GM06990 (cell line): ENCODE data around the gene APC.

ENCODE experiments used
- DNase-seq: peaks from one replicate; pipeline ENCODE4 v3.0.0-alpha.2; 2011; ENCODE audit not compliant: insufficient read length; ENCODE audit errors: extremely low read depth
- H3K27me3 ChIP-seq: replicated peaks from 2 replicates; pipeline ENCODE4 v1.6.0; 2011; ENCODE audit warnings: low read length; ENCODE audit not compliant: control insufficient read depth, insufficient read depth
- H3K36me3 ChIP-seq: 2 replicates; pipeline ENCODE4 v1.5.1; 2011; ENCODE audit warnings: low read length; ENCODE audit not compliant: control insufficient read depth, insufficient read depth
- H3K4me3 ChIP-seq: replicated peaks from 2 replicates; pipeline ENCODE4 v1.5.1; 2011; ENCODE audit warnings: low read depth, mild to moderate bottlenecking, control low read depth, low read length
- CTCF ChIP-seq: IDR thresholded peaks from 2 replicates; pipeline ENCODE4 v1.5.1; 2011; ENCODE audit warnings: low read length, control low read depth, mild to moderate bottlenecking, inconsistent platforms; ENCODE audit not compliant: insufficient read depth, poor library complexity, severe bottlenecking

The APC gene

GRCh38 chr5:112692472-112692871 lies 45.2 kb upstream of the APC start:
- TF ChIP-seq CTCF = no peak
- Histone ChIP-seq H3K27me3 (no peaks in the 10 kb centered on the region), H3K4me3 (no peak overlapping the region), H3K36me3 (no peaks in the 10 kb centered on the region)
- DNase-seq = no peak

- no peak for DNase-seq
- Histone ChIP-seq H3K27me3 (no peaks in the 10 kb centered on the region), H3K36me3 (no peaks in the 10 kb centered on the region), H3K4me3 (no peak overlapping the region)
- no peak for TF ChIP-seq CTCF
Measured at GRCh38 chr5:112693301-112693700, 44.4 kb upstream of the APC start.

- Histone ChIP-seq H3K36me3 (no peaks in the 10 kb centered on the region), H3K27me3 (no peaks in the 10 kb centered on the region), H3K4me3 (no peak overlapping the region)
- DNase-seq = no peak
- no peak for TF ChIP-seq CTCF
Measured at GRCh38 chr5:112694853-112695709, 42.6 kb upstream of the APC start.

- no peak for DNase-seq
- no peaks in the 10 kb centered on the region for H3K27me3 ChIP-seq
- H3K36me3 ChIP-seq = no peaks in the 10 kb centered on the region
- no peak overlapping the region for H3K4me3 ChIP-seq
- no peak for TF ChIP-seq CTCF
Measured at GRCh38 chr5:112696786-112697185, 40.9 kb upstream of the APC start.

GRCh38 chr5:112697322-112697721 lies 40.4 kb upstream of the APC start:
- no peaks in the 10 kb centered on the region for H3K27me3 ChIP-seq
- no peak for DNase-seq
- no peak for TF ChIP-seq CTCF
- H3K4me3 ChIP-seq = no peak overlapping the region
- no peaks in the 10 kb centered on the region for H3K36me3 ChIP-seq
